SK-N-SH (cell line): Measurements from ENCODE around the gene ZFYVE16.

ENCODE experiments used
- CTCF ChIP-seq: fragments of 200-600 bp; sonication (generic); IDR thresholded peaks from 2 replicates; pipeline ENCODE4 v1.6.1; 2017; ENCODE audit warnings: antibody characterized with exemption, mild to moderate bottlenecking, moderate library complexity
- EP300 ChIP-seq, 2 experiments: IDR thresholded peaks; 2 replicates each; pipeline versions ENCODE4 v1.4.0 to v1.6.1; 2012; ENCODE audit warnings: borderline replicate concordance in 1 of 2, low read depth in 1 of 2, low read length in 1 of 2
- POLR2AphosphoS5 ChIP-seq: IDR thresholded peaks from 2 replicates; pipeline ENCODE4 v1.6.1; 2012; ENCODE audit warnings: low read depth, low read length
- RAD21 ChIP-seq: IDR thresholded peaks from 2 replicates; pipeline ENCODE4 v1.6.1; 2012; ENCODE audit warnings: mild to moderate bottlenecking, low read length
- SIN3A ChIP-seq: IDR thresholded peaks from 2 replicates; pipeline ENCODE4 v1.6.1; 2012; ENCODE audit warnings: low read depth, mild to moderate bottlenecking, low read length, moderate library complexity, borderline replicate concordance
- TCF12 ChIP-seq: IDR thresholded peaks from 2 replicates; pipeline ENCODE4 v1.4.0; 2012
- USF1 ChIP-seq: IDR thresholded peaks from 2 replicates; pipeline ENCODE4 v1.4.0; 2012; ENCODE audit warnings: low read depth, borderline replicate concordance
- YY1 ChIP-seq: IDR thresholded peaks from 2 replicates; pipeline ENCODE4 v1.4.0; 2012; ENCODE audit warnings: low read depth, mild to moderate bottlenecking
- ZBTB33 ChIP-seq: IDR thresholded peaks from 2 replicates; pipeline ENCODE4 v1.4.0; 2012; ENCODE audit warnings: low read depth, borderline replicate concordance

GRCh38 chr5:80368661-80369480 lies 39.0 kb upstream of the ZFYVE16 start:
- TF ChIP-seq CTCF: no peak
- TF ChIP-seq YY1: no peak
- no peak for TF ChIP-seq RAD21
- no peak for TF ChIP-seq TCF12
- TF ChIP-seq USF1: no peak
- TF ChIP-seq SIN3A: no peak
- TF ChIP-seq ZBTB33: no peak
- no peak for TF ChIP-seq POLR2AphosphoS5
- no peak for TF ChIP-seq EP300 (IDR thresholded peaks at IDR 0.05; ENCODE audit: borderline replicate concordance in 1 of 2, low read depth in 1 of 2, low read length in 1 of 2)
